K562 (cell line): Measurements from ENCODE around the gene ZNF513. TPM values are rescaled to one million over a fixed set of nuclear protein-coding genes. Genes with fewer than 3 reads are reported as not detected.

Experiments
- CREM ChIP-seq: IDR thresholded peaks from 2 replicates; pipeline ENCODE4 v1.6.1; 2014; ENCODE audit warnings: antibody characterized with exemption, low read depth
- EHMT2 ChIP-seq: fragments of 450-650 bp; IDR thresholded peaks from 2 replicates; pipeline ENCODE4 v1.6.1; 2018; ENCODE audit warnings: antibody characterized with exemption
- ESRRA ChIP-seq: fragments of 450-650 bp; IDR thresholded peaks from 2 replicates; pipeline ENCODE4 v1.6.1; 2014; ENCODE audit warnings: low read depth, mild to moderate bottlenecking, moderate library complexity, borderline replicate concordance
- EZH2 ChIP-seq: IDR thresholded peaks from 2 replicates; pipeline ENCODE4 v1.6.1; 2012; ENCODE audit warnings: low read depth, mild to moderate bottlenecking, inconsistent platforms, low read length, borderline replicate concordance
- FOXA3 ChIP-seq, 2 experiments: fragments of 450-650 bp in 1 of 2; sonication (generic) in 1 of 2; formaldehyde crosslinking; IDR thresholded peaks in 1 of 2; conservative IDR thresholded peaks in 1 of 2; 2 replicates each; pipeline versions ENCODE4 v1.4.0 to v1.8.0; 2020 to 2022; ENCODE audit warnings: mild to moderate bottlenecking in 2 of 2, missing genetic modification reagents in 1 of 2
- HEY1 ChIP-seq: fragments of 250-450 bp; sonication (Bioruptor Pico); IDR thresholded peaks from 2 replicates; pipeline ENCODE4 v1.5.0; 2020; ENCODE audit warnings: mild to moderate bottlenecking, moderate library complexity, borderline replicate concordance
- MAZ ChIP-seq, 2 experiments: fragments of 450-650 bp in 1 of 2; sonication (generic) in 1 of 2; formaldehyde crosslinking; IDR thresholded peaks in 1 of 2; conservative IDR thresholded peaks in 1 of 2; 2 replicates each; pipeline versions ENCODE4 v1.4.0 to v1.5.0; 2020; ENCODE audit warnings: mild to moderate bottlenecking in 1 of 2, missing genetic modification reagents in 1 of 2
- MIER1 ChIP-seq: fragments of 450-650 bp; IDR thresholded peaks from 2 replicates; pipeline ENCODE4 v1.6.1; 2016; ENCODE audit warnings: antibody characterized with exemption, mild to moderate bottlenecking, low read depth
- RB1 ChIP-seq: fragments of 450-650 bp; IDR thresholded peaks from 2 replicates; pipeline ENCODE4 v1.6.1; 2017; ENCODE audit warnings: low read depth, mild to moderate bottlenecking
- RFX5 ChIP-seq: IDR thresholded peaks from 2 replicates; pipeline ENCODE4 v1.6.1; 2011; ENCODE audit warnings: low read depth, mild to moderate bottlenecking, improper control_type of control experiment, low read length
- SP1 ChIP-seq: sonication (generic); formaldehyde crosslinking; IDR thresholded peaks from 2 replicates; pipeline ENCODE4 v1.8.1; 2022; ENCODE audit warnings: mild to moderate bottlenecking, missing genetic modification reagents
- XRCC5 ChIP-seq: fragments of 200-400 bp; formaldehyde crosslinking; IDR thresholded peaks from 2 replicates; pipeline ENCODE4 v1.6.1; 2017; ENCODE audit warnings: low read depth, mild to moderate bottlenecking, low read length
- YY1 ChIP-seq, 3 experiments: IDR thresholded peaks; 2 replicates each; pipeline ENCODE4 v1.6.1; 2011; ENCODE audit warnings: low read length in 2 of 3, mild to moderate bottlenecking in 2 of 3, moderate library complexity in 2 of 3, borderline replicate concordance in 1 of 3, control low read depth in 1 of 3, low read depth in 1 of 3; ENCODE audit not compliant: insufficient read depth in 3 of 3, insufficient replicate concordance in 2 of 3, control insufficient read depth in 1 of 3, insufficient read length in 1 of 3; ENCODE audit errors: extremely low read depth in 1 of 3
- ZNF12 ChIP-seq: sonication (generic); formaldehyde crosslinking; IDR thresholded peaks from 2 replicates; pipeline ENCODE4 v1.4.0; 2020; ENCODE audit warnings: mild to moderate bottlenecking, missing genetic modification reagents
- polyA plus RNA-seq, 8 experiments: library from polyadenylated mRNA; depleted of rRNA in 4 of 8; stranded (reverse) in 5 of 8; unstranded in 3 of 8; fragments of >200 nt; fragmentation: Nextera tagmentation in 2 of 8; fragmentation: Illumina TruSeq in 1 of 8; extraction: Ambion mirVana in 2 of 8; extraction: Trizol in 1 of 8; gene quantifications; 2 replicates each; pipeline versions ENCODE4 v1.2.1 to v1.2.3, GENCODE V29; 2011 to 2014; ENCODE audit warnings: inconsistent platforms in 1 of 8, missing spikeins in 1 of 8
- total RNA-seq, 7 experiments: library from RNA; depleted of rRNA in 6 of 7; stranded (reverse); fragments of >200 nt in 6 of 7; fragmentation: Illumina TruSeq in 2 of 7; extraction: Trizol in 2 of 7; gene quantifications; 2 replicates each; pipeline versions ENCODE4 v1.2.1 to v1.2.3, GENCODE V29; 2011 to 2021; ENCODE audit warnings: low replicate concordance in 1 of 7
- TF ChIP-seq, protein P1 (sequence below): sonication (generic); formaldehyde crosslinking; IDR thresholded peaks from 2 replicates; pipeline ENCODE4 v1.8.0; 2022; ENCODE audit warnings: mild to moderate bottlenecking, missing genetic modification reagents, borderline replicate concordance
- TF ChIP-seq, protein P2 (sequence below): fragments of 450-650 bp; IDR thresholded peaks from 2 replicates; pipeline ENCODE4 v1.6.1; 2014; ENCODE audit warnings: low read depth, mild to moderate bottlenecking, moderate library complexity, borderline replicate concordance
- TF ChIP-seq, protein P3 (sequence below): sonication (generic); formaldehyde crosslinking; IDR thresholded peaks from 2 replicates; pipeline ENCODE4 v1.8.0; 2023; ENCODE audit warnings: mild to moderate bottlenecking, missing genetic modification reagents
- TF ChIP-seq, protein P4 (sequence below): fragments of 250-450 bp; sonication (Bioruptor Pico); IDR thresholded peaks from 2 replicates; pipeline ENCODE4 v1.8.0; 2021; ENCODE audit warnings: borderline replicate concordance, mild to moderate bottlenecking, moderate library complexity; ENCODE audit not compliant: poor library complexity, severe bottlenecking

Gene ZNF513
- total and polyA plus RNA-seq, 9 of the 15 experiments (the other 6 are each of a cell fraction or from before 2014, with no cell fraction given) = 0.04 to 13.6 (median 4.4) TPM

DNA sequence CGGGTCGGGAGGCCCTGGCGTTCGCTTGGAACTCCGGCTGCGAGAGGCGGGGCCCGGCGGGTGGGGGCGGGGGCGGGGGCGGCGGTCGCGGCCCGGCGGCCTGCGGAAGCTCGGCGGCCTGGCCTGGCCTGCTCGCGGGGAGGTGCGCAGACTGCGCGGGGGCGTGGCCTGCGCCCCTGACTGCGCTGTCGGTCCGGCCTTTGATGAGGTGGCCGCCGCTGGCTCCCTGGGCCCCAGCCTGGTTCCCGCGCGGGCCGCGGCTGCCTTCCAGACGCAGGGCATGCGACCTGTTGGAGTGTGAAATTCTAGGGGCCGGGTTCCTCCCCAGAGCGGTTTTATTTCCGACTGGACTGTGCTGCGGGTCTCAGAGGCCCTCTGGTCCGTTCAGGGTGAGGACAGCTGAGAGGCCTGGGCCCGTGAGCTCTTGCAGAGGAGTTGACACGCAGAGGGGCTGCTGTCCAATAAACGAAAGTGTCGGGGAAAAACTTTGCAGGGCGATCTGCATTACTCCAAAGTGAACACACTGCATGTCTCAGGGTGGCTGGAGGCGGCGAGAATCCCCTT lies 48.5 kb upstream of the ZNF513 start (continued):
- peak in 1 of 3 experiments; percentile 64 for TF ChIP-seq YY1 (IDR thresholded peaks at IDR 0.05; ENCODE audit: borderline replicate concordance in 1 of 3, control insufficient read depth in 1 of 3, extremely low read depth in 1 of 3, insufficient read depth in 3 of 3, insufficient read length in 1 of 3, insufficient replicate concordance in 2 of 3, low read depth in 1 of 3, low read length in 2 of 3)
- TF ChIP-seq, protein P1, sequence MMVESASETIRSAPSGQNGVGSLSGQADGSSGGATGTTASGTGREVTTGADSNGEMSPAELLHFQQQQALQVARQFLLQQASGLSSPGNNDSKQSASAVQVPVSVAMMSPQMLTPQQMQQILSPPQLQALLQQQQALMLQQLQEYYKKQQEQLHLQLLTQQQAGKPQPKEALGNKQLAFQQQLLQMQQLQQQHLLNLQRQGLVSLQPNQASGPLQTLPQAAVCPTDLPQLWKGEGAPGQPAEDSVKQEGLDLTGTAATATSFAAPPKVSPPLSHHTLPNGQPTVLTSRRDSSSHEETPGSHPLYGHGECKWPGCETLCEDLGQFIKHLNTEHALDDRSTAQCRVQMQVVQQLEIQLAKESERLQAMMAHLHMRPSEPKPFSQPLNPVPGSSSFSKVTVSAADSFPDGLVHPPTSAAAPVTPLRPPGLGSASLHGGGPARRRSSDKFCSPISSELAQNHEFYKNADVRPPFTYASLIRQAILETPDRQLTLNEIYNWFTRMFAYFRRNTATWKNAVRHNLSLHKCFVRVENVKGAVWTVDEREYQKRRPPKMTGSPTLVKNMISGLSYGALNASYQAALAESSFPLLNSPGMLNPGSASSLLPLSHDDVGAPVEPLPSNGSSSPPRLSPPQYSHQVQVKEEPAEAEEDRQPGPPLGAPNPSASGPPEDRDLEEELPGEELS (CRISPR knock-in tag) = no peak
- peak; percentile 76; the same call in 1 of the 2 replicates for TF ChIP-seq RB1
- no peak for TF ChIP-seq EZH2
- no peak for TF ChIP-seq MIER1
- TF ChIP-seq XRCC5 = no peak
- TF ChIP-seq SP1 (CRISPR knock-in tag) = 0 out of 2 replicates have a peak, but pooled peaks have one; percentile 4
- no peak for TF ChIP-seq HEY1
- no peak for TF ChIP-seq EHMT2
- TF ChIP-seq ZNF12 (CRISPR knock-in tag) = peak; percentile 53; the same call in 1 of the 2 replicates
- TF ChIP-seq, protein P2, sequence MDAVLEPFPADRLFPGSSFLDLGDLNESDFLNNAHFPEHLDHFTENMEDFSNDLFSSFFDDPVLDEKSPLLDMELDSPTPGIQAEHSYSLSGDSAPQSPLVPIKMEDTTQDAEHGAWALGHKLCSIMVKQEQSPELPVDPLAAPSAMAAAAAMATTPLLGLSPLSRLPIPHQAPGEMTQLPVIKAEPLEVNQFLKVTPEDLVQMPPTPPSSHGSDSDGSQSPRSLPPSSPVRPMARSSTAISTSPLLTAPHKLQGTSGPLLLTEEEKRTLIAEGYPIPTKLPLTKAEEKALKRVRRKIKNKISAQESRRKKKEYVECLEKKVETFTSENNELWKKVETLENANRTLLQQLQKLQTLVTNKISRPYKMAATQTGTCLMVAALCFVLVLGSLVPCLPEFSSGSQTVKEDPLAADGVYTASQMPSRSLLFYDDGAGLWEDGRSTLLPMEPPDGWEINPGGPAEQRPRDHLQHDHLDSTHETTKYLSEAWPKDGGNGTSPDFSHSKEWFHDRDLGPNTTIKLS = peak; percentile 89
- TF ChIP-seq ESRRA = no peak
- TF ChIP-seq RFX5 = no peak
- peak; percentile 57 for TF ChIP-seq CREM
- TF ChIP-seq, protein P3, sequence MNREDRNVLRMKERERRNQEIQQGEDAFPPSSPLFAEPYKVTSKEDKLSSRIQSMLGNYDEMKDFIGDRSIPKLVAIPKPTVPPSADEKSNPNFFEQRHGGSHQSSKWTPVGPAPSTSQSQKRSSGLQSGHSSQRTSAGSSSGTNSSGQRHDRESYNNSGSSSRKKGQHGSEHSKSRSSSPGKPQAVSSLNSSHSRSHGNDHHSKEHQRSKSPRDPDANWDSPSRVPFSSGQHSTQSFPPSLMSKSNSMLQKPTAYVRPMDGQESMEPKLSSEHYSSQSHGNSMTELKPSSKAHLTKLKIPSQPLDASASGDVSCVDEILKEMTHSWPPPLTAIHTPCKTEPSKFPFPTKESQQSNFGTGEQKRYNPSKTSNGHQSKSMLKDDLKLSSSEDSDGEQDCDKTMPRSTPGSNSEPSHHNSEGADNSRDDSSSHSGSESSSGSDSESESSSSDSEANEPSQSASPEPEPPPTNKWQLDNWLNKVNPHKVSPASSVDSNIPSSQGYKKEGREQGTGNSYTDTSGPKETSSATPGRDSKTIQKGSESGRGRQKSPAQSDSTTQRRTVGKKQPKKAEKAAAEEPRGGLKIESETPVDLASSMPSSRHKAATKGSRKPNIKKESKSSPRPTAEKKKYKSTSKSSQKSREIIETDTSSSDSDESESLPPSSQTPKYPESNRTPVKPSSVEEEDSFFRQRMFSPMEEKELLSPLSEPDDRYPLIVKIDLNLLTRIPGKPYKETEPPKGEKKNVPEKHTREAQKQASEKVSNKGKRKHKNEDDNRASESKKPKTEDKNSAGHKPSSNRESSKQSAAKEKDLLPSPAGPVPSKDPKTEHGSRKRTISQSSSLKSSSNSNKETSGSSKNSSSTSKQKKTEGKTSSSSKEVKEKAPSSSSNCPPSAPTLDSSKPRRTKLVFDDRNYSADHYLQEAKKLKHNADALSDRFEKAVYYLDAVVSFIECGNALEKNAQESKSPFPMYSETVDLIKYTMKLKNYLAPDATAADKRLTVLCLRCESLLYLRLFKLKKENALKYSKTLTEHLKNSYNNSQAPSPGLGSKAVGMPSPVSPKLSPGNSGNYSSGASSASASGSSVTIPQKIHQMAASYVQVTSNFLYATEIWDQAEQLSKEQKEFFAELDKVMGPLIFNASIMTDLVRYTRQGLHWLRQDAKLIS (CRISPR knock-in tag) = no peak
- TF ChIP-seq FOXA3 (CRISPR knock-in tag; conservative IDR thresholded peaks at IDR 0.05 in 1 of 2, IDR thresholded peaks at IDR 0.05 in 1 of 2) = no peak
- TF ChIP-seq, protein P4, sequence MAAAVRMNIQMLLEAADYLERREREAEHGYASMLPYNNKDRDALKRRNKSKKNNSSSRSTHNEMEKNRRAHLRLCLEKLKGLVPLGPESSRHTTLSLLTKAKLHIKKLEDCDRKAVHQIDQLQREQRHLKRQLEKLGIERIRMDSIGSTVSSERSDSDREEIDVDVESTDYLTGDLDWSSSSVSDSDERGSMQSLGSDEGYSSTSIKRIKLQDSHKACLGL = no peak
- TF ChIP-seq MAZ (CRISPR knock-in tag; conservative IDR thresholded peaks at IDR 0.05 in 1 of 2, IDR thresholded peaks at IDR 0.05 in 1 of 2) = no peak; a peak in 1 of 4 replicates
